ENCODE data around the gene PTPRJ.

The PTPRJ gene

GRCh38 chr11:48051217-48051830 lies 71.0 kb downstream of the PTPRJ start:
- H3K27me3 ChIP-seq (ENCODE audit: insufficient read depth, low read length) = no peaks in the 10 kb centered on the region
- H3K4me3 ChIP-seq (ENCODE audit: low read length) = no peak overlapping the region
- no peaks in the 10 kb centered on the region for H3K9me3 ChIP-seq (ENCODE audit: low read length)
- no peaks in the 10 kb centered on the region for H3K36me3 ChIP-seq (ENCODE audit: insufficient read depth, low read length)
- no peak overlapping the region for H2AFZ ChIP-seq (ENCODE audit: low read depth, low read length)
- peaks cover 8% of the 10 kb centered on the region for H3K4me1 ChIP-seq (ENCODE audit: insufficient read depth, low read length)

- Histone ChIP-seq H2AFZ (ENCODE audit: low read depth, low read length) (no peak overlapping the region), H3K9me3 (ENCODE audit: low read length) (no peaks in the 10 kb centered on the region), H3K4me1 (ENCODE audit: insufficient read depth, low read length) (peaks cover 8% of the 10 kb centered on the region), H3K4me3 (ENCODE audit: low read length) (no peak overlapping the region), H3K36me3 (ENCODE audit: insufficient read depth, low read length) (no peaks in the 10 kb centered on the region), H3K27me3 (ENCODE audit: insufficient read depth, low read length) (no peaks in the 10 kb centered on the region)
Observed at GRCh38 chr11:48052183-48053044, 72.1 kb downstream of the PTPRJ start.

- Histone ChIP-seq H3K4me1 (ENCODE audit: insufficient read depth, low read length) (peaks cover 8% of the 10 kb centered on the region), H2AFZ (ENCODE audit: low read depth, low read length) (no peak overlapping the region), H3K27me3 (ENCODE audit: insufficient read depth, low read length) (no peaks in the 10 kb centered on the region), H3K36me3 (ENCODE audit: insufficient read depth, low read length) (no peaks in the 10 kb centered on the region), H3K9me3 (ENCODE audit: low read length) (no peaks in the 10 kb centered on the region), H3K4me3 (ENCODE audit: low read length) (no peak overlapping the region)
Observed at GRCh38 chr11:48054994-48055291, 74.6 kb downstream of the PTPRJ start.

GRCh38 chr11:48055292-48056132 lies 75.2 kb downstream of the PTPRJ start:
- Histone ChIP-seq H3K27me3 (ENCODE audit: insufficient read depth, low read length) (no peaks in the 10 kb centered on the region), H3K4me1 (ENCODE audit: insufficient read depth, low read length) (peaks cover 8% of the 10 kb centered on the region), H3K36me3 (ENCODE audit: insufficient read depth, low read length) (no peaks in the 10 kb centered on the region), H2AFZ (ENCODE audit: low read depth, low read length) (no peak overlapping the region), H3K4me3 (ENCODE audit: low read length) (no peak overlapping the region), H3K9me3 (ENCODE audit: low read length) (no peaks in the 10 kb centered on the region)

- H3K4me3 ChIP-seq (ENCODE audit: low read length) = no peak overlapping the region
- H3K36me3 ChIP-seq (ENCODE audit: insufficient read depth, low read length) = no peaks in the 10 kb centered on the region
- H3K9me3 ChIP-seq (ENCODE audit: low read length) = no peaks in the 10 kb centered on the region
- H3K27me3 ChIP-seq (ENCODE audit: insufficient read depth, low read length) = no peaks in the 10 kb centered on the region
- no peak overlapping the region for H2AFZ ChIP-seq (ENCODE audit: low read depth, low read length)
- peaks cover 8% of the 10 kb centered on the region for H3K4me1 ChIP-seq (ENCODE audit: insufficient read depth, low read length)
Observed at GRCh38 chr11:48056325-48057183, 76.2 kb downstream of the PTPRJ start.

- Histone ChIP-seq H3K4me3 (ENCODE audit: low read length) (no peak overlapping the region), H3K36me3 (ENCODE audit: insufficient read depth, low read length) (no peaks in the 10 kb centered on the region), H2AFZ (ENCODE audit: low read depth, low read length) (no peak overlapping the region), H3K9me3 (ENCODE audit: low read length) (no peaks in the 10 kb centered on the region), H3K27me3 (ENCODE audit: insufficient read depth, low read length) (no peaks in the 10 kb centered on the region), H3K4me1 (ENCODE audit: insufficient read depth, low read length) (peaks cover 8% of the 10 kb centered on the region)
Observed at GRCh38 chr11:48058064-48058463, 77.7 kb downstream of the PTPRJ start.

- Histone ChIP-seq H3K4me1 (ENCODE audit: insufficient read depth, low read length) (peaks cover 13% of the 10 kb centered on the region), H3K36me3 (ENCODE audit: insufficient read depth, low read length) (no peaks in the 10 kb centered on the region)
Observed at GRCh38 chr11:48058788-48059187, 78.4 kb downstream of the PTPRJ start.

GRCh38 chr11:48062649-48063048 lies 82.3 kb downstream of the PTPRJ start:
- Histone ChIP-seq H3K4me3 (ENCODE audit: low read length) (no peak overlapping the region), H3K9me3 (ENCODE audit: low read length) (no peaks in the 10 kb centered on the region), H3K27me3 (ENCODE audit: insufficient read depth, low read length) (no peaks in the 10 kb centered on the region), H2AFZ (ENCODE audit: low read depth, low read length) (no peak overlapping the region), H3K36me3 (ENCODE audit: insufficient read depth, low read length) (no peaks in the 10 kb centered on the region), H3K4me1 (ENCODE audit: insufficient read depth, low read length) (peaks cover 7% of the 10 kb centered on the region)

More at GRCh38 chr11:48058788-48059187, 78.4 kb downstream of the PTPRJ start:
- Histone ChIP-seq H3K4me3 (ENCODE audit: low read length) (no peak overlapping the region), H3K9me3 (ENCODE audit: low read length) (no peaks in the 10 kb centered on the region), H2AFZ (ENCODE audit: low read depth, low read length) (no peak overlapping the region), H3K27me3 (ENCODE audit: insufficient read depth, low read length) (no peaks in the 10 kb centered on the region)

GRCh38 chr11:48063424-48063978 lies 83.1 kb downstream of the PTPRJ start:
- Histone ChIP-seq H3K36me3 (ENCODE audit: insufficient read depth, low read length) (no peaks in the 10 kb centered on the region), H3K4me1 (ENCODE audit: insufficient read depth, low read length) (peaks cover 7% of the 10 kb centered on the region), H3K4me3 (ENCODE audit: low read length) (no peak overlapping the region), H2AFZ (ENCODE audit: low read depth, low read length) (no peak overlapping the region), H3K27me3 (ENCODE audit: insufficient read depth, low read length) (no peaks in the 10 kb centered on the region), H3K9me3 (ENCODE audit: low read length) (no peaks in the 10 kb centered on the region)

- Histone ChIP-seq H3K27me3 (ENCODE audit: insufficient read depth, low read length) (no peaks in the 10 kb centered on the region), H3K4me1 (ENCODE audit: insufficient read depth, low read length) (peaks cover 7% of the 10 kb centered on the region), H3K4me3 (ENCODE audit: low read length) (no peak overlapping the region), H2AFZ (ENCODE audit: low read depth, low read length) (no peak overlapping the region), H3K9me3 (ENCODE audit: low read length) (no peaks in the 10 kb centered on the region), H3K36me3 (ENCODE audit: insufficient read depth, low read length) (no peaks in the 10 kb centered on the region)
Observed at GRCh38 chr11:48064306-48064705, 83.9 kb downstream of the PTPRJ start.

GRCh38 chr11:48066881-48067800 lies 86.8 kb downstream of the PTPRJ start:
- no peak overlapping the region for H2AFZ ChIP-seq (ENCODE audit: low read depth, low read length)
- H3K27me3 ChIP-seq (ENCODE audit: insufficient read depth, low read length) = no peaks in the 10 kb centered on the region
- H3K9me3 ChIP-seq (ENCODE audit: low read length) = no peaks in the 10 kb centered on the region
- no peak overlapping the region for H3K4me3 ChIP-seq (ENCODE audit: low read length)
- H3K36me3 ChIP-seq (ENCODE audit: insufficient read depth, low read length) = no peaks in the 10 kb centered on the region
- peaks cover 7% of the 10 kb centered on the region for H3K4me1 ChIP-seq (ENCODE audit: insufficient read depth, low read length)

Data from neuron (in vitro differentiated cells).